ENCODE results near the gene ING5. TPM values are rescaled to one million over a fixed set of nuclear protein-coding genes. Genes with fewer than 3 reads are reported as not detected.

The ING5 gene
- total RNA-seq (2022) (28.6 and 32.2 TPM in 2 replicates), Bru-seq, nascent RNA (percentile 64 among the genes with signal in this experiment), BruChase-seq, experiment 1, labeled RNA remaining after a 2-hour chase (percentile 76 among the genes with signal in this experiment), BruChase-seq, experiment 2, labeled RNA remaining after a 6-hour chase (percentile 75 among the genes with signal in this experiment)
- long read RNA-seq, full-length matches to known transcripts, result 15 of 31 reads
- long read RNA-seq, partial matches to known transcripts, result 2 of 31 reads
- long read RNA-seq, other reads (novel, unspliced or antisense), result 14 of 31 reads

DNA sequence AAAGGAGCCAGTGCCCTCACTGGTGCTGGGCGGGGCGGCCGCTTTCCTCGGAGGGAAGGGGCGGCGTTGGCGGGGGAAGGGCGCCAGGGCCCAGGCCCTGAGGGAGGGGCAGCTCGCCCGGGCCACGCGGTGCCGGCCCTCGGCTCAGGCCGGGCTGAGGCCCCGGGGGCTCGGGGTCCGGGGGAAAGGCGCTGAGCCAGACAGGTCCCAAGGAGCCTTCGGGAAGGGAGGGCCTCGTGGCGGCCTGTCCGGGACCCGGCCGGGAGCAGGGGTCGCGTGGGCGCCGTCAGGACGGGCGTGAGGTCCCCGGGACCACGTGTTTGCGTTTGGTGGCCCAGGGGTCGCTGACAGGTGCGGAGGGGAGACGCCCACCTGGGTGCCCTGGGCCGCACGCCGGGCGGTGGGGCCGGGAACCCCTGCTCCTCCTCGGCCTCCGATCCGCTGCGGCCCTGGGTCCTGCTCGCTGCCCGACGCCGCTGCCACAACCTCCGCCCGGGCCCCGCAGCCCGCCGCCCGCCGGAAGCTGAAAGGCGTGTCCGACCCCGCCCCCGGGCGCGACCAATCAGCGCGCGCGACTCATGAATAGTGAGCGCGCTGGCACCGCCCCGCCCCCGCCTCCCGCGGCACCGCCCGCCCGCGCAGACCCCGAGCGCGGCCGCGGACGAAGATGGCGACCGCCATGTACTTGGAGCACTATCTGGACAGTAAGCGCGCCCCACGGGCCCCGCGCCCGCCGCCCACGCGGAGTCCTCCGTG is at the start of gene ING5:
Gene ING5, plus strand, starts transcription at position 641 of the 756 bp plus-strand sequence. Its CDS starts 27 bp downstream, at position 668.
- H3K9me3 ChIP-seq, result no peaks in the 10 kb centered on the region
- peaks cover 8% of the 10 kb centered on the region for H3K9me3 Mint-ChIP-seq (ENCODE audit: unreplicated experiment)
- no peaks in the 10 kb centered on the region for H3K4me1 Mint-ChIP-seq (ENCODE audit: low read depth, unreplicated experiment)
- BruUV-seq (replicated peaks), result no TSS peak
- H3K27ac Mint-ChIP-seq (ENCODE audit: unreplicated experiment), result peak within 1 kb of the TSS; percentile 93
- peak; percentile 93 to 95 for DNase-seq
- H3K4me3 ChIP-seq (ENCODE audit: low read depth, low read length), result peak within 1 kb of the TSS; percentile 96
- no peaks in the 10 kb centered on the region; the same call in 1 of the 2 replicates for H3K36me3 ChIP-seq (ENCODE audit: control insufficient read depth, insufficient read depth, low read length)
- POLR2A ChIA-PET, result interaction anchor here (1.0 to 3.3 kb wide), 4 partner anchors 9 to 77 kb away, joined by 3 to 44 read pairs (median 6); partner anchors contain the start of genes D2HGDH and DTYMK
- CTCF ChIA-PET, result interaction anchor here (0.7 to 1.5 kb wide), 2 partner anchors 15 to 84 kb away, joined by 3 to 7 read pairs; partner anchors contain the start of gene DTYMK
- H3K27me3 Mint-ChIP-seq (ENCODE audit: insufficient read depth, unreplicated experiment), result no peaks in the 10 kb centered on the region
- intact Hi-C loops (cut with micrococcal nuclease; ENCODE audit: unreplicated experiment), result loop anchor here (1.0 to 2.0 kb wide), 3 partner anchors 15 to 180 kb away; partner anchors contain the start of genes D2HGDH and DTYMK
- H3K4me3 Mint-ChIP-seq (ENCODE audit: unreplicated experiment), result peak within 1 kb of the TSS; percentile 79
- no peaks in the 10 kb centered on the region for H3K4me1 ChIP-seq
- TF ChIP-seq, protein P1, sequence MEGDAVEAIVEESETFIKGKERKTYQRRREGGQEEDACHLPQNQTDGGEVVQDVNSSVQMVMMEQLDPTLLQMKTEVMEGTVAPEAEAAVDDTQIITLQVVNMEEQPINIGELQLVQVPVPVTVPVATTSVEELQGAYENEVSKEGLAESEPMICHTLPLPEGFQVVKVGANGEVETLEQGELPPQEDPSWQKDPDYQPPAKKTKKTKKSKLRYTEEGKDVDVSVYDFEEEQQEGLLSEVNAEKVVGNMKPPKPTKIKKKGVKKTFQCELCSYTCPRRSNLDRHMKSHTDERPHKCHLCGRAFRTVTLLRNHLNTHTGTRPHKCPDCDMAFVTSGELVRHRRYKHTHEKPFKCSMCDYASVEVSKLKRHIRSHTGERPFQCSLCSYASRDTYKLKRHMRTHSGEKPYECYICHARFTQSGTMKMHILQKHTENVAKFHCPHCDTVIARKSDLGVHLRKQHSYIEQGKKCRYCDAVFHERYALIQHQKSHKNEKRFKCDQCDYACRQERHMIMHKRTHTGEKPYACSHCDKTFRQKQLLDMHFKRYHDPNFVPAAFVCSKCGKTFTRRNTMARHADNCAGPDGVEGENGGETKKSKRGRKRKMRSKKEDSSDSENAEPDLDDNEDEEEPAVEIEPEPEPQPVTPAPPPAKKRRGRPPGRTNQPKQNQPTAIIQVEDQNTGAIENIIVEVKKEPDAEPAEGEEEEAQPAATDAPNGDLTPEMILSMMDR (IDR thresholded peaks at IDR 0.05; ENCODE audit: insufficient read depth in 1 of 2, low read depth in 1 of 2, low read length in 1 of 2, severe bottlenecking in 1 of 2, unreplicated experiment in 1 of 2), result no peak
- no peaks in the 10 kb centered on the region for H3K27me3 ChIP-seq (replicated peaks; ENCODE audit: control insufficient read depth, insufficient read depth, low read length)
- peaks cover 54% of the 10 kb centered on the region for H3K36me3 Mint-ChIP-seq (ENCODE audit: insufficient read depth, unreplicated experiment)

DNA sequence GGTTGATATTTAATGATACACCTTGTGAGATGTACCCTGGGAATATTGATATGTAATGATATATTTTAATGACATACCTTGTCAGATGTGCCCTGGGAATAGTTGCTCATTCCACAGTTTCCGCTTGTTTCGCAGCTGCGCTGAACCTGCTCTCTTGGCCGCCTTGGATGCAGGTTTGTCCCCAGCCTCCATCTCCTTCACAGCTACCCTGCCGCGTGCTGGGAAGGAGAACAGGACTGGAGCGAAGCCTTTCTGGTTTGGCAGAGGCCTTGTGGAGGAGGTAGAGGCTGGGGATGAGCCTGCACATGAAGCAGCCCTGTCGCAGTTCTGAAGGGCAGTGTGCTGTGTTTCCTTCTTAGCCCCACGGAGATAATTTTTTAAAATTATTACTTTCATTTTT is 49.7 kb upstream of the ING5 start:
- TF ChIP-seq, protein P1 (IDR thresholded peaks at IDR 0.05; ENCODE audit: insufficient read depth in 1 of 2, low read depth in 1 of 2, low read length in 1 of 2, severe bottlenecking in 1 of 2, unreplicated experiment in 1 of 2), result no peak
- Mint-ChIP-seq H3K36me3 (ENCODE audit: insufficient read depth, unreplicated experiment) (peaks cover 39% of the 10 kb centered on the region), H3K4me1 (ENCODE audit: low read depth, unreplicated experiment) (no peaks in the 10 kb centered on the region), H3K9me3 (ENCODE audit: unreplicated experiment) (no peaks in the 10 kb centered on the region), H3K27ac (ENCODE audit: unreplicated experiment) (no peak overlapping the region), H3K27me3 (ENCODE audit: insufficient read depth, unreplicated experiment) (no peaks in the 10 kb centered on the region), H3K4me3 (ENCODE audit: unreplicated experiment) (no peak overlapping the region)
- H3K4me3 ChIP-seq (ENCODE audit: low read depth, low read length), result no peak overlapping the region
- intact Hi-C loops (cut with micrococcal nuclease; ENCODE audit: unreplicated experiment), result no loop called here
- ChIA-PET CTCF (no interaction called here), POLR2A (no interaction called here)
- H3K4me1 ChIP-seq, result no peaks in the 10 kb centered on the region
- no peaks in the 10 kb centered on the region for H3K9me3 ChIP-seq
- DNase-seq, result no peak
- no peaks in the 10 kb centered on the region for H3K27me3 ChIP-seq (replicated peaks; ENCODE audit: control insufficient read depth, insufficient read depth, low read length)
- H3K36me3 ChIP-seq (ENCODE audit: control insufficient read depth, insufficient read depth, low read length), result no peaks in the 10 kb centered on the region
- BruUV-seq (replicated peaks), result no TSS peak

DNA sequence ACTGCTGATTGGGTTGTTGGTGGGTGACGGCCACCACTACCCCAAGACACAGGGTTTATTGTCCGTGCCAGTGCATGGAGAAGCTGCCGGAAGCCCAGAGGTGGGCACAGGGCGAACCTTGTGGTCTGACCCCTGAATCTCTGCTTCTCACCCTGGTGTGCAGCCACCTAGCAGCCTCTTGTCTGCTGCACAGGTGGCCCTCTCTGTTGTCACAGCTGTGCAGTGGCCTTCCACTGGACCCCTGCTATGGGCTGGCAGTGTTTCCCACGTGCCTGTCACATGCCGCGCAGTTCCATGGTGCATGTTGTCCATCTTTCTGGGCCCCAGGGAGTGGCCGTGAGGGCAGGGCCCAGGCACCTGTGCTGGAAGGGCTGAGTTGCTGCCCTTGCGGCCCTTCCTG is 49.1 kb upstream of the ING5 start:
- no peak overlapping the region for H3K4me3 ChIP-seq (ENCODE audit: low read depth, low read length)
- Mint-ChIP-seq H3K36me3 (ENCODE audit: insufficient read depth, unreplicated experiment) (peaks cover 44% of the 10 kb centered on the region), H3K4me1 (ENCODE audit: low read depth, unreplicated experiment) (no peaks in the 10 kb centered on the region), H3K27ac (ENCODE audit: unreplicated experiment) (no peak overlapping the region), H3K9me3 (ENCODE audit: unreplicated experiment) (no peaks in the 10 kb centered on the region), H3K4me3 (ENCODE audit: unreplicated experiment) (no peak overlapping the region), H3K27me3 (ENCODE audit: insufficient read depth, unreplicated experiment) (no peaks in the 10 kb centered on the region)
- CTCF ChIA-PET, result no interaction called here
- POLR2A ChIA-PET, result no interaction called here
- no peak for DNase-seq
- no peaks in the 10 kb centered on the region for H3K9me3 ChIP-seq
- no peaks in the 10 kb centered on the region for H3K36me3 ChIP-seq (ENCODE audit: control insufficient read depth, insufficient read depth, low read length)
- intact Hi-C loops (cut with micrococcal nuclease; ENCODE audit: unreplicated experiment), result no loop called here
- no peaks in the 10 kb centered on the region for H3K27me3 ChIP-seq (replicated peaks; ENCODE audit: control insufficient read depth, insufficient read depth, low read length)
- no TSS peak for BruUV-seq (replicated peaks)
- H3K4me1 ChIP-seq, result no peaks in the 10 kb centered on the region
- TF ChIP-seq, protein P1 (IDR thresholded peaks at IDR 0.05; ENCODE audit: insufficient read depth in 1 of 2, low read depth in 1 of 2, low read length in 1 of 2, severe bottlenecking in 1 of 2, unreplicated experiment in 1 of 2), result no peak
